IPS DF 6.9 (cell line): ENCODE data around the gene MRTFA.

Source experiments
- DNase-seq: peaks from one replicate; pipeline ENCODE4 v3.0.0-alpha.2; 2013; ENCODE audit warnings: low read depth, low spot score
- H3K27ac ChIP-seq: one replicate; pipeline ENCODE4 v1.5.1; 2013; ENCODE audit warnings: low read length, control low read depth
- H3K27me3 ChIP-seq: 2 replicates; pipeline ENCODE4 v1.6.1; 2013; ENCODE audit warnings: mild to moderate bottlenecking, low read length; ENCODE audit not compliant: control insufficient read depth, insufficient read depth
- H3K36me3 ChIP-seq: 2 replicates; pipeline ENCODE4 v1.6.1; 2013; ENCODE audit warnings: low read length; ENCODE audit not compliant: control insufficient read depth, insufficient read depth
- H3K4me1 ChIP-seq: 2 replicates; pipeline ENCODE4 v1.6.1; 2013; ENCODE audit warnings: low read length; ENCODE audit not compliant: control insufficient read depth, insufficient read depth
- H3K4me3 ChIP-seq: 2 replicates; pipeline ENCODE4 v1.5.1; 2013; ENCODE audit warnings: mild to moderate bottlenecking, low read length
- H3K9me3 ChIP-seq: 2 replicates; pipeline ENCODE4 v1.6.1; 2013; ENCODE audit warnings: low read length, inconsistent platforms; ENCODE audit not compliant: control insufficient read depth, insufficient read depth
- WGBS: extraction: QIAGEN DNeasy Blood & Tissue Kit; methylation state at CpG from one replicate; pipeline ENCODE4 v1.1.7; 2013; ENCODE audit warnings: mixed read lengths, missing lambda C conversion rate; ENCODE audit not compliant: insufficient read length, insufficient coverage; 5-methylcytosine and 5-hydroxymethylcytosine counted together

Gene MRTFA

GRCh38 chr22:40482886-40483285 is 153.6 kb downstream of the MRTFA start:
- Histone ChIP-seq H3K9me3 (no peaks in the 10 kb centered on the region), H3K36me3 (no peaks in the 10 kb centered on the region), H3K4me1 (no peaks in the 10 kb centered on the region), H3K27ac (no peak overlapping the region), H3K4me3 (no peak overlapping the region), H3K27me3 (no peaks in the 10 kb centered on the region)
- DNase-seq, result no peak
- no CpG with 5 or more reads among the region's 5 CpGs for WGBS

- no peak overlapping the region for H3K27ac ChIP-seq
Observed at GRCh38 chr22:40482391-40482790, 154.1 kb downstream of the MRTFA start.

DNA sequence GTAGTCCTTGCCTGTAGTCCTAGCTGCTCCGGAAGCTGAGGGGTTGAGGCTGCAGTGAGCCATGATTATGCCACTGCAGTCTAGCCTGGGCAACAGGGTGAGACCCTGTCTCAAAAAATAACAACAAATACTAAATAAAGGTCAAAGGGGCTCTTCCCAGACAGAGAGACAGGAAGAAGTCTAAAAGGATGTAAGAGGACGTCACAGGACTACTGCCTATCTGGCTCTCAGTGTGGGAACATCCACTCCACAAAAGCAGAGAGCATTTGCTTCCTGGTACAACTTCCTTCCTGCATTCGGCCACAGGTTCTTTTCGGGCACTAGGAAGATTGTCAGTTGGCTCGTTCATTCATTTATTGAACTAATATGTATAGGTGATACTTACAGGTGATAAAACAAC is 155.5 kb downstream of the MRTFA start:
- Histone ChIP-seq H3K4me1 (0 out of 2 replicates have a peak, but pooled peaks cover 1% of the 10 kb centered on the region), H3K4me3 (no peak overlapping the region), H3K36me3 (no peaks in the 10 kb centered on the region), H3K9me3 (no peaks in the 10 kb centered on the region), H3K27me3 (no peaks in the 10 kb centered on the region), H3K27ac (no peak overlapping the region)
- no peak for DNase-seq
- no CpG with 5 or more reads among the region's 5 CpGs for WGBS

More at GRCh38 chr22:40482391-40482790, 154.1 kb downstream of the MRTFA start:
- Histone ChIP-seq H3K4me3 (no peak overlapping the region), H3K9me3 (no peaks in the 10 kb centered on the region), H3K36me3 (no peaks in the 10 kb centered on the region), H3K4me1 (no peaks in the 10 kb centered on the region), H3K27me3 (no peaks in the 10 kb centered on the region)
- DNase-seq, result no peak

DNA sequence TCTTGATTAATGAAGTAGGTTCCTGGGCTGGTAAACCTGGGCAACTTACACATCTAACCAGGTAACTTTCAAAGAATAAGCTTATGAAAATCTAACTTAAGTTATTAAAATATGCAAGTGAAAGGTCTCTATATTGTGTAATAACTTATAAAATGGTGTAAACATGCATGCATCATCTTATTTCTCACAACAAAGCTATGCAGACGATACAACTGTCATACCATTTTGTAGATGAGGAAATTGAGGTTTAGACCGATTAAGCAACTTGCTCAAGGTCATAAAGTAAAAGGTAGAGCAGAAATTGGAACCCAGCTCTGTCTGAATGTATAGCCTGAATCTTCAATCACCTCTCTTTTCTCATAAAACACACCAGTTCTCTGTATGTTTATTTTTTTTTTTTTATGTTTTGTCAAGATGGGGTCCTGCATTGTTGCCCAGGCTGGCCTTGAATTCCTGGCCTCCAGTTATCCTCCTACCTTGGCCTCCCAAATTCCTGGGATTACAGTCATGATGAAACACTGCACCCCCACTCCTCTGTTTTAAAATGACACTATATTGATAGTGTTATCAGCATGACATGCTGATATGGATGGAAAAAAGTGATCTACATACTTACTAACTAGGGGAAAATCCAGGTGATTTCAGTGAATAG is 156.5 kb downstream of the MRTFA start:
- H3K4me3 ChIP-seq, result no peak overlapping the region
- no peaks in the 10 kb centered on the region for H3K9me3 ChIP-seq
- H3K27me3 ChIP-seq, result no peaks in the 10 kb centered on the region
- WGBS, result no CpG with 5 or more reads among the region's 2 CpGs
- 0 out of 2 replicates have a peak, but pooled peaks cover 1% of the 10 kb centered on the region for H3K4me1 ChIP-seq
- H3K27ac ChIP-seq, result no peak overlapping the region
- no peak for DNase-seq
- H3K36me3 ChIP-seq, result no peaks in the 10 kb centered on the region

- no peaks in the 10 kb centered on the region for H3K27me3 ChIP-seq
- DNase-seq, result no peak
- H3K27ac ChIP-seq, result no peak overlapping the region
- no CpG with 5 or more reads among the region's 6 CpGs for WGBS
- 0 out of 2 replicates have a peak, but pooled peaks cover 1% of the 10 kb centered on the region for H3K4me1 ChIP-seq
- H3K9me3 ChIP-seq, result no peaks in the 10 kb centered on the region
- no peaks in the 10 kb centered on the region for H3K36me3 ChIP-seq
- H3K4me3 ChIP-seq, result no peak overlapping the region
Observed at GRCh38 chr22:40479126-40479800, 157.3 kb downstream of the MRTFA start.

DNA sequence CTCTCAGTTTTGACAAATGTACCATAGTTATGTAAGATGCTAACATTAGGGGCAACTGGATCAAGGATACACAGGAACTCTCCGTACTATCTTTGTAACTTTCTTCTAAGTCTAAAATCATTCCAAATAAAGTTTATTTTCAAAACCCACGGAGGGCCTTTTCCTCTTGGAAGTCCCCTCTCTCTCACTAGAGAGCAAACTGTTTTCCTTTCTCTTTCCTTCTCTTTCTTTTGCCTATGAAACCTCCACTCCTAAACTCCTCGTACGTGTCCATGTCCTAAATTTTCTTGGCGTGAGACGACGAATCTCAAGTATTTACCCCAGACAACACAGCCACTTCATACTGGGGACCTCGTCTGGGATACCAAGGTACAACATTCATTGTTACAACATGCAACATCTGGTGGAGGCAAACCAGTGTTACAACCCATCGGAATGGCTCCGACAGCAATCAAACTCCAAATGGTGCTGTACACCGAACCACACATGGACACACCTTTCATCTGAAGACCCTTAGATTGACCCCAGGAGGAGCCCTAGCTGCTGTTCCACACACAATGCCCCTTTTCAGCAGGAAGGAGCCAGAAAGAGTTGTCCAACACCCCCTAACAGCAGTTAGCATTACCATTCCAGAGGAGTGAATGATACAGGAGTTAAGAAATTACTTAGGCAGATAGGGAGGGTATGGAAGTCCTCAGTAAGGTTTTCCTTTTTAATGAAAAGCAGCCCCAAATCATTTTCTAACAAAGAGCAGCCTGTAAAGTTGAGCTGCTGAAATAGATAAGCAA is 158.0 kb downstream of the MRTFA start:
- Histone ChIP-seq H3K4me1 (0 out of 2 replicates have a peak, but pooled peaks cover 1% of the 10 kb centered on the region), H3K27ac (no peak overlapping the region), H3K9me3 (no peaks in the 10 kb centered on the region), H3K27me3 (no peaks in the 10 kb centered on the region), H3K36me3 (no peaks in the 10 kb centered on the region), H3K4me3 (no peak overlapping the region)
- WGBS, result no CpG with 5 or more reads among the region's 11 CpGs
- DNase-seq, result no peak

GRCh38 chr22:40477683-40478337 is 158.7 kb downstream of the MRTFA start:
- Histone ChIP-seq H3K4me3 (no peak overlapping the region), H3K27me3 (no peaks in the 10 kb centered on the region), H3K9me3 (no peaks in the 10 kb centered on the region), H3K4me1 (0 out of 2 replicates have a peak, but pooled peaks cover 1% of the 10 kb centered on the region), H3K36me3 (no peaks in the 10 kb centered on the region), H3K27ac (no peak overlapping the region)
- DNase-seq, result no peak
- WGBS, result 100% methylated on average over 1 of the region's 5 CpGs

DNA sequence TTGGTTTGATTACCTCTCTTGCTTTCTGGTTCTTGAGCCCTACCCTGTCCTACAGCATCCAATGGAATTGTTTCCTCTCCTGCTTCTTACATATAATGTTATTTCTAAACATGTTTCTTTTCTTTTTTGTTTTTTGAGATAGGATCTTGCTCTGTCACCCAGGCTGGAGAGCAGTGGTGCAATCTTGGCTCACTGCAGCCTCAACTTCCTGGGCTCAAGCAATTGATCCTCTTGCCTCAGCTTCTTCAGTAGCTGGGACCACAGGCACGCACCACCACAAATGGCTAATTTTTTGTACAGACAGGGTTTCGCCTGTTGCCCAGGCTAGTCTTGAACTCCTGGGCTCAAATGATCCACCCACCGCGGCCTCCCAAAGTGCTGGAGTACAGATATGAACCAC is 160.2 kb downstream of the MRTFA start:
- Histone ChIP-seq H3K27ac (no peak overlapping the region), H3K9me3 (no peaks in the 10 kb centered on the region), H3K4me1 (0 out of 2 replicates have a peak, but pooled peaks cover 1% of the 10 kb centered on the region), H3K36me3 (no peaks in the 10 kb centered on the region), H3K27me3 (no peaks in the 10 kb centered on the region), H3K4me3 (no peak overlapping the region)
- no peak for DNase-seq
- WGBS, result no CpG with 5 or more reads among the region's 4 CpGs

- DNase-seq, result no peak
- no peaks in the 10 kb centered on the region for H3K9me3 ChIP-seq
- H3K27ac ChIP-seq, result no peak overlapping the region
Observed at GRCh38 chr22:40473703-40474102, 162.8 kb downstream of the MRTFA start.

GRCh38 chr22:40472579-40472978 is 163.9 kb downstream of the MRTFA start:
- no peak overlapping the region for H3K27ac ChIP-seq
- no peak for DNase-seq
- no peak overlapping the region for H3K4me3 ChIP-seq
- no peaks in the 10 kb centered on the region for H3K9me3 ChIP-seq
- 100% methylated on average over 1 of the region's 1 CpG for WGBS
- H3K27me3 ChIP-seq, result no peaks in the 10 kb centered on the region
- no peaks in the 10 kb centered on the region for H3K36me3 ChIP-seq
- 0 out of 2 replicates have a peak, but pooled peaks cover 1% of the 10 kb centered on the region for H3K4me1 ChIP-seq

More at GRCh38 chr22:40473703-40474102, 162.8 kb downstream of the MRTFA start:
- 0 out of 2 replicates have a peak, but pooled peaks cover 1% of the 10 kb centered on the region for H3K4me1 ChIP-seq
- H3K36me3 ChIP-seq, result no peaks in the 10 kb centered on the region
- no peaks in the 10 kb centered on the region for H3K27me3 ChIP-seq
- H3K4me3 ChIP-seq, result no peak overlapping the region
